ENCODE data around the gene IFITM10.

IFITM10 gene

DNA sequence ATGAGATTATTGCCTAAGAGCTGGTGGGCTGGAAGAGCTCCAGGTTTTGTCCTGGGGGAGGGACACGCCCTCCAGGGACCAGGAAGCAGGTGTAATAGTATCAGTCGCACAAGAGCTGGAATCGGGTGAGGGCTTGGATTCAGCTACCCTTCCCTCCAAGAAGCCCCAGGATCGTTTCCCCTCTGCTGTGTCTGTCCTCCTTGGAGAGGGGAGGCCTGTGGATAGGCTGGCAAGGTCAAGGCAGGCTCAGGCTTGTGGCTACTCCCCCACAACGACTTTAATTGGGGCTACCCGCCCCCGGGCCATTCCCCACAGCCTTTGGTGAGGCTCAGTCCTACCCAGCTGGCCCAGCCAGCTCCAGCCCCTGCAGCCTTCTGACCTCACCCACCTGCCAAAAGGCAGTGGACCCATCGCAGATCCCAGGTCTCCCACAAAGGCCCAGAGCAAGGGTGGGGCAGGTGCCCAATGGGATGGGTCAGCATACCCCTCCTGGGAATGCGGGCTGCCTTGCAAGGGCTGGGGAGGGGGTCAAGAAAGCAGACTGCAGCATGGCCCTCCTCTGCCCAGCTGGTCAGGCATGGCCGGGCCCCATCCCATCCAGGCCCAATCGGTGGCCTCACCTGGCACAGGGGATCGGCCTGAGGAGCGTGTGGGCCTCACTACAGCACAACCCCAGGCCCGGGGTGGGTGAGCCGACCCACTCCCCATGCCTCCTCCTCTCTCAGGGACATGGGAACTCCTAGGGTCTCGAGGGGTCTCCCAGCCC lies 12.3 kb upstream of the IFITM10 start:
- peak; percentile 6 for DNase-seq

DNA sequence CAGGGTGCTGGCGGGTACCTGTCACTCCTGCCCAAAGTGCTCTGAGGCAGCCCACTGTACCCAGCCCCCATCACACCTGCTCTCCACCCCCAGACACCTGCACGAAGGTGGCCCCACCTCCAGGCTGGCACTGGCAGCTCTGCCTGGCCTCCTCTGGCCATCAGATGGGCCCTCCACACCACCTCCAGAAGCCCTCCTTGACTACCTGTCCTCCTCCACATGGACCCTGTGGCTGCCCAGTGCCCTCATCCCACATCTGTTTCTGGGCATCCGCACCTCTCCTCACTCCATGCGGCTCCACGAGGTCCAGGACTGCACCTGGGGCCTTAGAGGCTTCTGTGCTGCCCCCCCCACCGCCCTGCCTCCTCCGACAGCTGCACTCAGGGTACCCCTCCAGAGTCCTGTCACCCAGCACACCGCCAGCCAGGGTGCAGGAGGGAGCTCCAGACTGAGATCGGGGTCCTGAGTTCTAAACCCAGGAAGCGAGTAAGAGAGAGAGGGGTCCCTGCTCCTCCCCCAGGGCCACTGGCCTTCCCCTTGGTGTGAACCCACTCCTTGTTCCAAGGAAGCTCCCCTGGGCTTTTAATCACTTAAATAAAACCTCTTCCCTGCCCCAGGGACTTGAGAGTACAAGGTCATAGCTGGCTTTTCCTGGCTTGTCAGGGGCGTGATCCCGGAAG lies 11.6 kb upstream of the IFITM10 start:
- DNase-seq = no peak

DNA sequence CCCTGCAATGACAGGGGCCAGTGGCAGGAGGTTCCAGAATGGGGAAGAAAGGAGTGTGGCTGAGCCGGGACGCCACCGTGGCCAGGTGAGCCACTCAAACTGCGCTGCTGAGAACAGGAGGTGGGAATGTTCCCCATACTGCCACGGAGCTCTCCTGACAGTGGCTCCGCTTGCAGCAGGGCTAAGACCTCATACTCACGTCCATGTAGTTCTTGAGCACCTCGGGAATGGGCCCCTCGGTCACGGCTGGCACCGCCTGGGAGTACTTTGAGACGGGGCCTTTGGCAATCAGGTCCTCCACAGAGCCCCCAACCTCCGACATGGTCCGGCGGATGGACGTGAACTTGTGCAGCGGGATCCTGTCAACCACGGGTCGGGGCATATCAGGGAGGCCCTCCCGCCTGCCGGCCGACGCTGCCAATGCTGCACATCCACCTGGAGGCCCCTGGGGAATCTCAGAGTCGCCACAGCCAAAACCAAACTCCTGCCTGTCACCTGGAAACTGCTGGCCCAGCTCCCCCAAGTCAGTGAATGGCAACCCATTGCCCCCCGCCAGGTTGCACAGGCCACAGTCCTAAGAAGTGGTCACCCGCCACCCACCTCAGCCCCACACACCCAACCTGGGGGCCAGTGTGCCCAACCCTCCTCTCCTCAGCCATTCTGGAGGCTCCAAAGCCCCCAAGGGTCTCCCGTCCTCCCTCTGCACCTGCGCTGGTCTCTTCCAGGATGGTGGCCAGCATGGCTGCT lies 10.9 kb upstream of the IFITM10 start:
- DNase-seq = no peak

DNA sequence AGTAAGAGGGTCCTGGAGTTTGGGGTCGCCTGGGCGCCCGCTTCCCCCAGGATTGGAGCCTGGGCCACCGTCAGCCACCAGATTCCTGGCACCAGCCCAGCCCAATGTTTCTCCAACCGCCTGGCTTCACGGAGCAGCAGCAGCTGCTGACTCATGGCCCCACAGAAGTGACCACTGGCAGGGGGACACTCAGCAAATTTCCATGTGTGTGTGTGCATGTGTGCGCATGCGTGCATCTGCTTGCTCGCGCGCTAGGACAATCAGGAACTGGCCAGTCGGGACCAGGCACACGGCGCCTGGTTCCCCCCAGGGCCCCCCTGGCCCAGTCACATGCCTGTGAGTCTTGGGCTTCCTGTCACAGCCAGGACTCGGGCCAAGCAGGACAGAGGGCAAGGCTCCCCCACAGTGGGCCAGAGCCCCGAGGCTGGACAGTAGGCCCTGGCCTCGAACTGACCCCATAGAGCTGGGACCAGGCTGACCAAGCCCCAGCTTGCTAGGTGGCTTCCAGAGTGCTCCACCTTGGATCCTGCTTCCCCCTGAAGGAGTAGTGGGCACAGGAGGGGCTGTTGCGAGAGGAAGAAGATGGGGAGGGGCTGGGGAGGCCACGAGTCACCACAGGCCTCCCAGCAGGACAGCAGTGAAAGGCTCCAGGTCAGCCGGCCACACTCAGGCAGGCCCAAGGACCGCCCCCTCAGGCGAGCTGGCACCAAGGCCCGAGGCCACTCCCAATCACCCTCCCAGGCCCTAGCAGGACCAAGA lies 10.1 kb upstream of the IFITM10 start:
- no peak for DNase-seq

DNA sequence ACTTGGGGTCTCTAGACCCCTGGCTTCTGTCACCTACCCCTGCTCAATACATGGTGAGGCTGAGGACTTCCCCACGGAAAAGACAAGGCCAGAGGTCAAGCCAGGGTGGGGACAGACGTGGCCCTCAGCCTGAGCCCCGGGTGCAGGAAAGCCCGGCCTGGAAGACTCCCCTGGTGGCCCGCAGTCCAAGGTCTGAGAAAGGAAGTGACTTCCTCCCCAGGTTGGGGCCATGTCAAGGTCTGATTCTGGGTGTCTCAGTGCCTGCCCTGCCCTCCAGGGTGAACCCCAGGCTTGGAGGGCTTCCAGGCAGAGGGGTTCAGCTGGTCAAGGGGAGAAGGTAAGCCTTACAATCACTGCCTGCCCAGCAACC lies 9.4 kb upstream of the IFITM10 start:
- no peak for DNase-seq

DNA sequence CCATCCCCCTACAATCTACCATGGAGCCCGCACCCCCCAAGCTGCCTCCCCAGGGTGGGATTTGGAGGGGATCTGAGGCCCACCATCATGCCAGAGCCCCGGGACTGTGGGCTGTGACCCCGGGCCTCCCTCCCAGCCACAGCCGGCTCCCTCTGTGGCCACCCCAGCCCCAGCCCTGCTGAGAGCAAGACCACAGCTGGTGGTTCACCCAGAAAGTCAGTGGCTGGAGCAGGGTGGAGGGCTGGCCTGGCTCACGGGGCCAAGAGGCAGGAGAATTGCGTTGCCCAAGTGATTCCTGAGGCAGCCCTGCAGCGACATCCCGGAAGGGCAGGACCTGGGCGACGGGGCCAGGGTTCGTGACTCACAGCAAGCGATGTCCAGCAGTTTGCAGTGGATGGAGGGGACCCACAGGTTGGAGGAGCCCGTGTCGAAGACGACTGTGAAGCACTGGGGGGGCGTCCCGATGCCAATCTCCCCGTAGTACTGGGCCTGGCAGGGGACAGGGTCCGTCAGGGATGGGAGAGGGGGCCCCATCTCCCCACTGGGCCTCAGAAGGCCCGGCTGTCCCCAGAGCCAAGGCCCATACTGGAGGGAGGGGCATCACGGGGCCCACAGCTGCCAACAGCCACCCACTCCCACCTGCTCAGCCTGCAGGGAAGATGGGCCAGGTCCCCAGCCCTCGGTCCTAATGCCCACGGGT lies 8.9 kb upstream of the IFITM10 start:
- no peak for DNase-seq

DNA sequence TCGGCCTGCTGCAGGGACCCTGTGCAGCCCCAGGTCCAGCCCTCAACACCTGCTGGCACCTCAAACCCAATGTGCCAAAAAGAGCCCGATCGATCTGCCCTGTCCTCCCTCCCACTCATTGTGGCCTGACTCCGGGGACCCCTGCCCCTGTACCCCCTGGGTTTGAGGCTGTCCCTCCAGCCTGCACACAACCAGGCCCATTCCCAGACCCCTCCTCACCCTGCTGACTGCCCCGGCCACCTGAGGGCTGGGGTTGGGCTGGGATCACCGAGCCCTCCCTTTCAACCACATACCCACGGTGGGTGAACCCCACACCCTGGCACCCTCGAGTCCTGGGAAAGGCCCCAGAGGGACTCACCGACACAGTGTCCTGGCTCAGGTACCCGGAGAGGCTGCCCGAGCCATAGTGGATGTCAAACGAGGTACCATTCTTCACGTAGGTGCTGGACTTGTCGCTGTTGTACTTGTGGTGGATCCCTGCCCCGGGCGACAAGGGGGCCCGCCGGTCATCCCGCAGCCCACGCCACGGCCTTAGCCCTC lies 8.3 kb upstream of the IFITM10 start:
- no peak for DNase-seq

DNA sequence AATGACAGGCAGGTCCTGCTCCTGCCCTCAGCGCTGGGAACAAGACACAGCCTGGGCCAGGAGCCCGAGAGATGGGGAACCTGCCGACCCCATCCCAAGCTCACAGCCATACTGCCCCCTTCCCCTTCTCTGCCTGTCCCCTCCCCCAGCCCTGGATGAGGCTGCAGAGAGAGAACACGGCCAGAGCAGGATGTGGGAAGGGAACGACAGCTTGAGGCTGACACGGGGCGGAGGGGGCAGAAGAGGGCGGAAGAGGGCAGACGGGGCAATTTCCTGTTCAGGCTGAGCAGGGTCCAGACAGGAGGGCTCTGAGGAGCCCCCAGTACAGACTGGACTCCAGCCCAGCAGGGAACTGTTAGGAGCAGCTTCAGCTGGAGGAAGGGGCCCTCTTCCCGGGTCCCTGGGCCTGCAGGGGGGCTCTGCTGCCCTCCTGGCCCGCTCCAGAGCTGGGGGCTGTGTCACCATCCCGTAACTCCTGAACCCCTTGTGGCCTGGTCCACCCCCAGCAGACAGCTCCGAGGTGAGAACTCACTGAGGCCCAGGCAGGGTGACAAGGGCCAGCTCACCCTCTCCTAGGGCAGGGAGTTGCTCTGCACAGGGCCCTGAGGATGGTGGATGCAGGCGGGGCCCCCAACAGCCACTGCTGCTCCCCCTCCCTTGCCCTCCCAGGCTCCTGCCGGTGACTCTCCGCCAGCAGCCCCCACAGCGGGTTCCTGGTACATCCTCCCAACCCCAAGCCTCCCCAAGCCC lies 7.6 kb upstream of the IFITM10 start:
- no peak for DNase-seq

DNA sequence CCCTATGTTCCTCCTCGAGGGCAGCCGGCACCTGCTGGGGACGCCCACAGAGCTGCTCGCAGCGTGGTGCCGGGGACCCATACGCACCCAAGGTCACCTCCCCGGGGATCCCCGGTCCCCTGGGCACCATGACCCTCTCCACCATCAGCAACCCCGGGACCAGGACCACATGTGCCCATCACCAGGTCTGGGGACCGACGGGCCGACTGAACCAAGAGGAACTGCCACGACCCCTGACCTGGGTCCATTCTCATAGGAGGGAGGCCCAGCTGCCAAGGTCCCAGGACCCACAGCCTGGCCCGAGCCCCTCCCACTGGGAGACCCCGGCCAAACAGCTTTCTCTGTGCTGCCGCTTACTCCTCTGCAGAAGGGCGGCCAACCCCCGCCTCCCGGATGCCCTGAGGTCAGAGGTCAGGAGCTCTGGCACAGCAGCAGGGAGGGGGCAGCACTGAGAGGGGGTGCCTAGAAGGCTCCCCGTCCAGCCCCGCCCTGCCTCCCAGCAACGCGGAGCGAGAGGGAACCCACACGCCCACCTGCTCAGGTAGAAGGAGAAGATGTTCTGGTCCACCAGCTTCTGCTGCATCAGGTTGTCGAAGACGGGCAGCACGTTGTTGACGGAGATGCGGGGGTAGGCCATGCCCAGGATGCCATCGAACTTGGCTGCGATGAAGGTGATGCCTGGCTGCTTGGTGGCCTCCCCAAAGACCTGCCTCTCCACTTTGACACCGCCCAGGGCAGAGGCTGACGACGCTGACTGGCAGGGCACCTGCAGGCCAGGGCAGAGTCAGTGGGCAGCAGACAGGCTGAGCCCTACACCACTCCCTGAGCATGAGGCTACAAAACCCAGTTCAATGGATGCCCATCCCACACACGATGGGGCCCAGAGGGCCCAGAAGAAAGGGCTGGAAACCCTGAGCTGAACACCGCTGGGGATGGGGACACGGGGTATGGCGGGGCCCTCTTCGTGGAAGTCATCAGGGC lies 6.7 kb upstream of the IFITM10 start:
- no peak for DNase-seq

DNA sequence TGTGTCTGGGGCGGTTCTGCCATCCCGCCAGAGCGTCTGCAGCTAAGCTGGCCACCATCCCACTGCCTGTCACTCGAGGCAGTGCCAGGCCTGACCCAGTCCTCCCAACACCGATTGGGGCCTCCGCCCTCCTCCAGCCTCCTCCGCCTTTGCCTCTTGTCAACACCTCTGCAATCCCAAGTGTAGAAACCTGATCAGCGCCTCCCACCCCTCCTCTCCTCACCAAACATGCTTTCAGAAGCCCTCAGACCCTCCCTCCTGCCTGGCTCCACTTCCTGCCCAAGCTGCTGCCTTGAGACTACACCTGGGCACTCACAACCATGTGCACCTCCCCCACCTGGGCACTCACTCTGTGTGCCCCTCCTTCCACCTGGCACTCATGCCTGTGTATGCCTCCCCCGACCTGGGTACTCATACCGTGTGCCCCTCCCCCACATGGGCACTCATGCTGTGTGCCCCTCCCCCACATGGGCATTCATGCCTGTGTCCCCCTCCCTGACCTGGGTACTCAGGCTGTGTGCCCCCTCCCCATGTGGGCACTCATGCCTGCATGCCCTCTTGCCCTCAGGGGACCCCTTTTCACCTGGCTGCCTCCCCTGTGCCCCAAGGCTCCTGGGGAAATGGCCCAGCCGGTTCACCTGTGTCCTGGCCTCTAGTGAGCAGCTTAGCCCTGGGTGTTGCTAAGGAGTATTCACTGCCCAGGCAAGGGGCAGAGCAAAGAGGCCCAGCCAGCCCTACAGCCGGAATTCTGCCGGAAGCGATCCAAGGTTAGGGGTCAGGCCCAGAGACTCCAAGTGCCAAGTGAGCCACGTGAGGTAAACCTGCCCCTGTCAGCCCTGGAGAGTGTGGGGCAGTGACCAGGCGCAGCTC lies 5.5 kb upstream of the IFITM10 start:
- no peak for DNase-seq

DNA sequence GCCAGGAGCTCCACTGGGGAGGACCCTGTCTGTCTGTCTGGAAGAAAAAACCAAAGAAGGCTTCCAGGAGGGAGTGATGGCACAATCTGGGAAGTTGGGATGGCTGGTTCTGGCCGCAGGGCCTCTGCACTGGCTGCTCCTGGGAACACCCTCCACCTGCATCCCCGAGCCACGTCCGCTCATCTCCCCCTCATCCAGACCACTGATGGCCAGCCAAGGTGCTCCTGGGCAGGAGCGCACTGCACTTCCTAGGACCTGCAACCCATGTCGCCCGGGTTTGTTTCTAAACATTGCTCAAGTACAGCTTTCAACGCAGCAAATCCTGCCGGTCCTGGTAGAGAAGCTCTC lies 4.9 kb upstream of the IFITM10 start:
- DNase-seq = no peak

DNA sequence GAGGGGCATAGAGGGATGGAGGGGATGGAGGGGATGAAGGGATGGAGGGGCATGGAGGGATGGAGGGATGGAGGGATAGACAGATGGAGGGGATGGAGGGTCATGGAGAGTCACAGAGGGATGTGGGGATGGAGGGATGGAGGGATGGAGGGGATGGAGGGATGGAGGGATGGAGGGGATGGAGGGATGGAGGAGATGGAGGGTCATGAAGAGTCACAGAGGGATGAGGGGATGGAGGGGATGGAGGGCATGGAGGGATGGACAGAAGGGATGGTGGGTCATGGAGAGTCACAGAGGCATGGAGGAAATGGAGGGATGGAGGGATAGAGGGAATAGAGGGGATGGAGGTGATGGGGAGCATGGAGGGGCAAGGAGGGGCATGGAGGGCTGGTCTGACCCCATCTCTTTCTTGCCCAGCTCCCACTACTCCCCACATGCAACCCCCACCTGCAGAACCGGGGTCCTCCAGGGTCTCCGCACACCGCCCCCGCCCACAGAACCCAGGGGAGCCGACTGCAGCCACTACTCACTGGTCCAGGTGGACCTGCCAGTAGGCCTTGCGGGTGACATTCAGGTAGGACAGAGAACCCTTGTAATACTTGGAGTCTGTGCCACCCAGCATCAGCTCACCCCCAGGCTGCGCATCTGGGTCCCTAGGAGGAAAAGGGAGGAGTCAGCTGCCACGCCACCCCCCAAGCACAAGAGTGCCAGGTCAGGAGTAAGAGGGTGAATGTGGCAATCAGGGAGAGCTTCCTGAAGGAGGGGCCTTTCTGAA lies 4.2 kb upstream of the IFITM10 start:
- DNase-seq = no peak

DNA sequence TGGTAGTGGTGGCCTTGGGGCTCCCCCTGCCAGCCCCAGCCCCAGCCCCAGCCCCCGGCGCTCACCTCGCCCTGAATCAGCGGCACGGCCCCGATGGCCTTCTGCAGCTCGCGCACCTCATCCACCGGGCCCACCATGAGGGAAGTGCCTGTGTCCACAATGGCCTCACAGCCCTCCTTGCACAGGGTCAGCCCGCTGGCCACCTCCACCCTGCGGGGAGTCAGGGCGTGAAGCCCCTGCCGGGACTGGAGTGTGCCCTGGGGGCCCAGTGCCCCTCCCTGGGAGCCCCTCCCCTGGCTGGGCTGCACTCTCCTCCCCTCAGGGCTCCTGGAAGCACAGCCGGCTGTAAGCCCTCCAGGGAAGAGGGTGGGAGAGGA lies 3.5 kb upstream of the IFITM10 start:
- no peak for DNase-seq

DNA sequence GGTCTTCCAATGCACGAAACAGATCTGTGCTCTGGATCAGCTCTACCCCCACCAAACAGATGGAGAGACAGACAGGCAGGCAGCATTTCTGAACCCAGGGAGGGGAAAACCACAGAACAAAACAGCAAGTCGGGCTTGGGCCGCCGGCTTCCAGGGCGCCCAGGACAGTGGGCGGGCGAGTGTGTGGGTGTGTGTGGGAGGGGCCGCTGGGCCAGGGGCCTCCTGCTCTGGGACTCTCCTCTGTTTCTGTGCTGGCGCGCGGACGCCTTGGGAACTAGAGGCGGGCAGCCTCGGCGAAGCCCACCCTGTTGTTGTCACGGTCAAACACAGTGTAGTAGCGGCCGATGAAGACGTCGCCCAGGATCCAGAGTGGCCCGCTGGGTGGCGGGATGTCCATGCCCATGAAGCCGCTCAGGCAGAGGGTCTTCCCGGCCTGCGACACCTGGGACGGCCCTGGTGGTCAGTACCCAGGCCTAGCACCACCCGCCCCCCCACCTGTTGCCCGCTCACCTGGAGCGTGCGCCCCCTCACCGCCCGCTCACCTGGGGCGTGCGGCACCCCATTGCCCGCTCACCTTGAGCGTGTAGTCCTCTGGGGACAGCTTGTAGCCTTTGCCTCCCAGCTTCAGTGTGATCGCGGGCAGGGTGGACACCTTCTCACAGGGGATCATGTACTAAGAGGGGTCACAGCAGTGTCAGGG lies 3.0 kb upstream of the IFITM10 start:
- DNase-seq = no peak

DNA sequence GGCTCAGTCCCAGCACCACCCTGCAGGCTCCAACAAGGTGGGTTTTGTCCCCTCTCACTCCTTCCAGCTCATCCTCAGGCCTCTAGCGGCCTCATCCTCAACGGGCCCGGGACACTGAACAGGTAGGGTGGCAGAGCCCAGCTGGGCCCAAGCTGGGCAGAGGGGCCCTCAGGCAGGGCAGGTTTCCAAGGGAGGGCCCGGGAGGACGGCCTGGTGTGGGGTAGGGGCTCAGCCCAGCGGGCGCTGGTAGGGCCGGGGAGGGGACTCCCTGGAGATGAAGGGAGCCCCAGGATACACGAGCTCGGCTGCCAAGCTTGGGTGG lies 2.5 kb upstream of the IFITM10 start:
- no peak for DNase-seq

DNA sequence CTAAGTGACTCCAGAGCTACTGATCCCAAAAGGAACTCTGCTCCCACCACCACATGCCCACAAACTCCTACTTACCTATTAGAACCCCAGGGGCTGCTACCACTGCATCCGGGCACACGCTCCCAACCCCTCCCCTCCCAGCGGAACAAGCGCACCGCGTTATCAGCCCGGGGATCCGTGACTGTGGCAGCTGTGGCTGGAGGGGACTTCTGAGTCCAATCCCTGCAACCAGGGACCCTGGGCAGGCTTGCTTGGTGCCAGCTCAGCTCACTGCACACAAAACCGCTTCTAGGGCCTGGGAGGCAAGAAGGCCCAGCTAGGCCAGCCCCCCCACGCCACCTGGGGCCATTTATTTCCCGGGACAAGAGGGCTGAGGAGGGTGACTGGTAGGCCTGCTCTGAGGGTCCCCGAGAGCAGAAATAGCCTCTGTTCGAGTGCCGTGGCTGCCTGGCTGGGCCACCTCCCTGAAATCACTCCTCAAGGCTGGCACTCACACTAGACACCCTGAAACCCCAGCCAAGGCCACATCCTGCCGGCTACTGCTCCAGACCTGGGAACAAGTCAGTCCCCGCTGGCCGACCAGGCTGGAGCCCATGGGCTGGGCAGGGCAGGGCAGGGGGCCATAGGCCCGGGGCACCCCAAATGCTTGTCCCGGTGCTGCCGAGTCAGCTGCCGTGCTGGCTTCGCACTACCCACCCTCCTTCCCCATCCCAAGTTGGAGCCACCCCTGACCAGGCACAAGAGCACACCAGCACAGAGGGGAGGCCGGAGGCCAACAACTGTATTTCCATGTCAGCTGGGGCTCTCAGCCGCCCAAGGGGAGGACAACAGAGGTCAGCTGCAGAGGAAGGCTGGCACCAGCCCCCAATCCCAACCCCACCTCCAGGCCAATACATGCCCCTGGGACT lies 1.9 kb upstream of the IFITM10 start:
- DNase-seq = no peak

DNA sequence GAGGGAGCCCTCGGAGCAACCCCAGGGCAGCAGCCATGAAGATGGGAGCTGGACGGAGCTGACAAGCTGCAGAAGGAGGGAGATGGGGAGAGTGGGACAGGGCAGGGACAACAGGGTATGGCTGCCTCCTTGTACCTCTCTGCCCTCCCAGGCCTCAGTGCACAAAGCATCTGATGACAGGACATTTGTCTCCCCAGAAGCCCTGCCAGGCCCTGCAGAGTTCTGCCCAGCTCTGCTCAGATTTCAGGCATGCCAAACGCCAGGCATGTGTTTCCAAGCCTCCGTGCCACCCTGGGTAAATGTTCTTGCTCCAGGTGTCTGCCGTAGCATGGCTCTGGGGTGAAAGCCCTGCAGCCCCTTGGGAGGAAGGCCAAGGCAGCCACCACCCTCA lies 1.1 kb upstream of the IFITM10 start:
- DNase-seq = no peak

Measured in kidney glomerular epithelial cell (primary cell).